HAP-1 (cell line): ENCODE data around the gene KIAA1191.

ENCODE experiments used
- DNase-seq, 2 experiments: peaks; one replicate each; pipeline ENCODE4 v3.0.0-alpha.2; 2016 to 2020; ENCODE audit warnings: low spot score in 2 of 2
- H3K27me3 ChIP-seq: fragments of 250-450 bp; sonication (Bioruptor Pico); 2 replicates; pipeline ENCODE4 v1.5.1; 2020; ENCODE audit warnings: low read depth, mild to moderate bottlenecking, moderate library complexity
- H3K36me3 ChIP-seq: fragments of 250-450 bp; sonication (Bioruptor Pico); replicated peaks from 2 replicates; pipeline ENCODE4 v1.5.1; 2020; ENCODE audit warnings: mild to moderate bottlenecking
- H3K4me1 ChIP-seq: fragments of 250-450 bp; sonication (Bioruptor Pico); 2 replicates; pipeline ENCODE4 v1.5.1; 2020; ENCODE audit warnings: mild to moderate bottlenecking
- H3K4me3 ChIP-seq: fragments of 250-450 bp; sonication (Bioruptor Pico); 2 replicates; pipeline ENCODE4 v1.5.1; 2020; ENCODE audit warnings: mild to moderate bottlenecking, moderate library complexity
- H3K9me3 ChIP-seq: fragments of 250-450 bp; sonication (Bioruptor Pico); 2 replicates; pipeline ENCODE4 v1.5.1; 2020; ENCODE audit warnings: mild to moderate bottlenecking, moderate library complexity
- in situ Hi-C: fragments of 300-500 bp; cut with MboI; formaldehyde crosslinking; loops from 3 replicates; pipeline ENCODE4 v1.14.3; 2020; ENCODE audit warnings: low sequenced_read_pairs, inconsistent platforms, mixed read lengths

The KIAA1191 gene

GRCh38 chr5:176365351-176366231 is 4.0 kb upstream of the KIAA1191 start, which contains the start of gene ARL10:
Gene ARL10 (plus strand): TSS chr5:176365487. CDS start chr5:176365564, 77 bp downstream.
- Histone ChIP-seq H3K9me3 (no peaks in the 10 kb centered on the region), H3K36me3 (no peaks in the 10 kb centered on the region), H3K27me3 (no peaks in the 10 kb centered on the region), H3K4me3 (no peak within 1 kb of the TSS), H3K4me1 (no peaks in the 10 kb centered on the region)
- DNase-seq = no peak
- in situ Hi-C loops = no loop called here

- no peaks in the 10 kb centered on the region for H3K36me3 ChIP-seq
- no peak overlapping the region for H3K4me3 ChIP-seq
- no peaks in the 10 kb centered on the region for H3K27me3 ChIP-seq
- DNase-seq = no peak
- in situ Hi-C loops = no loop called here
- no peaks in the 10 kb centered on the region for H3K9me3 ChIP-seq
- H3K4me1 ChIP-seq = no peaks in the 10 kb centered on the region
Measured at GRCh38 chr5:176364765-176365350, 3.3 kb upstream of the KIAA1191 start.

GRCh38 chr5:176362233-176362490 is 598 bp upstream of the KIAA1191 start:
- in situ Hi-C loops = no loop called here
- no peaks in the 10 kb centered on the region for H3K9me3 ChIP-seq
- DNase-seq = no peak
- no peaks in the 10 kb centered on the region for H3K4me1 ChIP-seq
- H3K27me3 ChIP-seq = no peaks in the 10 kb centered on the region
- H3K36me3 ChIP-seq = peaks cover 22% of the 10 kb centered on the region
- peak overlapping the region; percentile 87 for H3K4me3 ChIP-seq

GRCh38 chr5:176360894-176361436 is 599 bp downstream of the KIAA1191 start:
- H3K36me3 ChIP-seq = peaks cover 30% of the 10 kb centered on the region
- H3K27me3 ChIP-seq = no peaks in the 10 kb centered on the region
- H3K4me3 ChIP-seq = peak overlapping the region; percentile 87
- no peaks in the 10 kb centered on the region for H3K4me1 ChIP-seq
- in situ Hi-C loops = no loop called here
- DNase-seq = peak in 1 of 2 experiments; percentile 43
- H3K9me3 ChIP-seq = no peaks in the 10 kb centered on the region

GRCh38 chr5:176359658-176360057 is 1.9 kb downstream of the KIAA1191 start:
- no peak overlapping the region for H3K4me3 ChIP-seq
- H3K36me3 ChIP-seq = peaks cover 35% of the 10 kb centered on the region
- no peaks in the 10 kb centered on the region for H3K27me3 ChIP-seq
- H3K4me1 ChIP-seq = no peaks in the 10 kb centered on the region
- no peak for DNase-seq
- in situ Hi-C loops = no loop called here
- no peaks in the 10 kb centered on the region for H3K9me3 ChIP-seq

GRCh38 chr5:176356179-176356566 is 5.4 kb downstream of the KIAA1191 start:
- no peaks in the 10 kb centered on the region for H3K27me3 ChIP-seq
- H3K9me3 ChIP-seq = no peaks in the 10 kb centered on the region
- DNase-seq = no peak
- no peaks in the 10 kb centered on the region for H3K4me1 ChIP-seq
- in situ Hi-C loops = no loop called here
- H3K4me3 ChIP-seq = no peak overlapping the region
- peaks cover 63% of the 10 kb centered on the region for H3K36me3 ChIP-seq

- Histone ChIP-seq H3K27me3 (no peaks in the 10 kb centered on the region), H3K4me3 (no peak overlapping the region), H3K9me3 (no peaks in the 10 kb centered on the region), H3K36me3 (peaks cover 69% of the 10 kb centered on the region), H3K4me1 (no peaks in the 10 kb centered on the region)
- peak in 1 of 2 experiments; percentile 21 for DNase-seq
- in situ Hi-C loops = no loop called here
Measured at GRCh38 chr5:176355400-176356178, 6.0 kb downstream of the KIAA1191 start.

- in situ Hi-C loops = no loop called here
- Histone ChIP-seq H3K4me1 (no peaks in the 10 kb centered on the region), H3K36me3 (peaks cover 80% of the 10 kb centered on the region), H3K9me3 (no peaks in the 10 kb centered on the region), H3K4me3 (no peak overlapping the region), H3K27me3 (no peaks in the 10 kb centered on the region)
- no peak for DNase-seq
Measured at GRCh38 chr5:176353533-176353932, 8.0 kb downstream of the KIAA1191 start.

- no peak for DNase-seq
- H3K4me1 ChIP-seq = no peaks in the 10 kb centered on the region
- no peak overlapping the region for H3K4me3 ChIP-seq
- peaks cover 79% of the 10 kb centered on the region for H3K36me3 ChIP-seq
- no peaks in the 10 kb centered on the region for H3K9me3 ChIP-seq
- in situ Hi-C loops = no loop called here
- no peaks in the 10 kb centered on the region for H3K27me3 ChIP-seq
Measured at GRCh38 chr5:176352116-176352878, 9.3 kb downstream of the KIAA1191 start.

GRCh38 chr5:176350416-176350815 is 11.1 kb downstream of the KIAA1191 start:
- no peaks in the 10 kb centered on the region for H3K4me1 ChIP-seq
- no peak for DNase-seq
- H3K9me3 ChIP-seq = no peaks in the 10 kb centered on the region
- H3K36me3 ChIP-seq = peaks cover 87% of the 10 kb centered on the region
- in situ Hi-C loops = no loop called here
- H3K27me3 ChIP-seq = no peaks in the 10 kb centered on the region
- no peak overlapping the region for H3K4me3 ChIP-seq

GRCh38 chr5:176342766-176343458 is 18.7 kb downstream of the KIAA1191 start:
- H3K4me1 ChIP-seq = no peaks in the 10 kb centered on the region
- no peak overlapping the region for H3K4me3 ChIP-seq
- DNase-seq = no peak
- H3K9me3 ChIP-seq = no peaks in the 10 kb centered on the region
- H3K27me3 ChIP-seq = no peaks in the 10 kb centered on the region
- H3K36me3 ChIP-seq = peaks cover 42% of the 10 kb centered on the region
- in situ Hi-C loops = loop anchor here (25.0 kb wide), 1 partner anchor 606 kb away; no protein-coding TSS in a partner anchor

- H3K36me3 ChIP-seq = peaks cover 35% of the 10 kb centered on the region
- no peaks in the 10 kb centered on the region for H3K9me3 ChIP-seq
- in situ Hi-C loops = loop anchor here (25.0 kb wide), 1 partner anchor 605 kb away; no protein-coding TSS in a partner anchor
- H3K27me3 ChIP-seq = no peaks in the 10 kb centered on the region
- no peak overlapping the region for H3K4me3 ChIP-seq
- H3K4me1 ChIP-seq = no peaks in the 10 kb centered on the region
- no peak for DNase-seq
Measured at GRCh38 chr5:176342158-176342483, 19.4 kb downstream of the KIAA1191 start.
